Measurements from ENCODE around the gene GCSAML. TPM values are rescaled to one million over a fixed set of nuclear protein-coding genes. Genes with fewer than 3 reads are reported as not detected.

Gene GCSAML
- total RNA-seq, 1 donor from 2014 or later, result 0.14 TPM

- Histone ChIP-seq H3K36me3 (ENCODE audit: insufficient read depth, low read length) (no peaks in the 10 kb centered on the region), H3K27ac (ENCODE audit: low read depth, low read length) (no peak overlapping the region), H3K4me3 (ENCODE audit: insufficient read depth, low read depth, low read length) (no peak overlapping the region), H3K4me1 (ENCODE audit: insufficient read depth, low read length) (no peaks in the 10 kb centered on the region), H3K9me3 (ENCODE audit: insufficient read depth, low read depth, low read length) (peaks cover 20% of the 10 kb centered on the region), H4K20me1 (ENCODE audit: insufficient read depth, low read length) (no peaks in the 10 kb centered on the region), H3K9ac (ENCODE audit: low read length) (no peak overlapping the region), H3K4me2 (ENCODE audit: low read length) (no peak overlapping the region), H2AFZ (ENCODE audit: low read depth, low read length) (no peak overlapping the region), H3K79me2 (ENCODE audit: insufficient read depth, low read length) (no peaks in the 10 kb centered on the region), H3K27me3 (ENCODE audit: insufficient read depth, low read length) (no peaks in the 10 kb centered on the region)
- FAIRE-seq (no peak), DNase-seq (ENCODE audit: low read depth) (no peak)
- no peak overlapping the region for H3K27ac Mint-ChIP-seq (ENCODE audit: unreplicated experiment)
- no peaks in the 10 kb centered on the region for H3K4me1 Mint-ChIP-seq (ENCODE audit: low read depth, unreplicated experiment)
- peaks cover 1% of the 10 kb centered on the region for H3K9me3 Mint-ChIP-seq (ENCODE audit: unreplicated experiment)
- TF ChIP-seq EZH2 (IDR thresholded peaks at IDR 0.05; ENCODE audit: insufficient read depth, low read length), result no peak
- no peak for TF ChIP-seq CTCF (IDR thresholded peaks at IDR 0.05; ENCODE audit: insufficient read depth, low read depth, low read length)
- no peaks in the 10 kb centered on the region for H3K36me3 Mint-ChIP-seq (ENCODE audit: low read depth, unreplicated experiment)
- H3K27me3 Mint-ChIP-seq (ENCODE audit: low read depth, unreplicated experiment), result peaks cover 6% of the 10 kb centered on the region
- H3K4me3 Mint-ChIP-seq (ENCODE audit: unreplicated experiment), result no peak overlapping the region
These were observed 20.0 kb upstream of the GCSAML start for GRCh38 chr1:247528812-247529474.

DNA sequence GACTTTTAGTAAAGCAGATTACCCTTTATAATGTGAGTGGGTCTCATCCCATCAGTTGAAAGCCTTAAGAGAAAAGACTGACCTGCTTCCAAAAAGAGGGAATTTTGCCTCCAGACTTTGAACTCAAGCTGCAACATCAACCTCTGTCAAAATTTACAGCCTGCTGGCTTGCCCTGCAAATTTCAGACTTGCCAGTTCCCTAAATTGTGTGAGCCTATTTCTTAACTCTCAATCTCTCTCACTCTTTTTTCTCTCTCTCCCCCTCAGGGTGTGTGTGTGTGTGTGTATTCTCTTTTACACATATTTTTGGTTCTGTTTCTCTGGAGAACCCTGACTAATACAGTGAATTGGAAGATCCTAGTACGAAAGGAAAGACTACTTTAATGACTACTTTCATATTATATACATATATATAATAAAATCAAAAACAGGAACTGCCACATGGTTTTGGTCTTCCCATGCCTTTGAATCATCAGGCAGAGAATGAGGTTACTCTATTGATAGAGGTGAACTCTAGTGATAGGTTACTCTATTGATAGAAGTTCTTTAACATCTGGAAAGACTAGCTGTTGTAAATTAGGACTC is 19.1 kb upstream of the GCSAML start:
- Histone ChIP-seq H3K4me1 (ENCODE audit: insufficient read depth, low read length) (no peaks in the 10 kb centered on the region), H3K9ac (ENCODE audit: low read length) (no peak overlapping the region), H3K4me2 (ENCODE audit: low read length) (no peak overlapping the region), H2AFZ (ENCODE audit: low read depth, low read length) (no peak overlapping the region), H3K36me3 (ENCODE audit: insufficient read depth, low read length) (no peaks in the 10 kb centered on the region), H3K27me3 (ENCODE audit: insufficient read depth, low read length) (no peaks in the 10 kb centered on the region), H3K4me3 (ENCODE audit: insufficient read depth, low read depth, low read length) (no peak overlapping the region), H3K27ac (ENCODE audit: low read depth, low read length) (no peak overlapping the region), H3K79me2 (ENCODE audit: insufficient read depth, low read length) (no peaks in the 10 kb centered on the region), H3K9me3 (ENCODE audit: insufficient read depth, low read depth, low read length) (peaks cover 16% of the 10 kb centered on the region), H4K20me1 (ENCODE audit: insufficient read depth, low read length) (no peaks in the 10 kb centered on the region)
- TF ChIP-seq CTCF (IDR thresholded peaks at IDR 0.05; ENCODE audit: insufficient read depth, low read depth, low read length) (no peak), EZH2 (IDR thresholded peaks at IDR 0.05; ENCODE audit: insufficient read depth, low read length) (no peak)
- Mint-ChIP-seq H3K36me3 (ENCODE audit: low read depth, unreplicated experiment) (no peaks in the 10 kb centered on the region), H3K27ac (ENCODE audit: unreplicated experiment) (no peak overlapping the region), H3K9me3 (ENCODE audit: unreplicated experiment) (peaks cover 1% of the 10 kb centered on the region), H3K27me3 (ENCODE audit: low read depth, unreplicated experiment) (peaks cover 6% of the 10 kb centered on the region), H3K4me3 (ENCODE audit: unreplicated experiment) (no peak overlapping the region), H3K4me1 (ENCODE audit: low read depth, unreplicated experiment) (peaks cover 2% of the 10 kb centered on the region)
- no peak for DNase-seq (ENCODE audit: low read depth)
- no peak for FAIRE-seq

- H3K36me3 Mint-ChIP-seq (ENCODE audit: low read depth, unreplicated experiment), result no peaks in the 10 kb centered on the region
- TF ChIP-seq CTCF (IDR thresholded peaks at IDR 0.05; ENCODE audit: insufficient read depth, low read depth, low read length) (no peak), EZH2 (IDR thresholded peaks at IDR 0.05; ENCODE audit: insufficient read depth, low read length) (no peak)
- no peak overlapping the region for H3K27ac ChIP-seq (ENCODE audit: low read depth, low read length)
- no peaks in the 10 kb centered on the region for H4K20me1 ChIP-seq (ENCODE audit: insufficient read depth, low read length)
- H3K4me3 Mint-ChIP-seq (ENCODE audit: unreplicated experiment), result no peak overlapping the region
- H3K79me2 ChIP-seq (ENCODE audit: insufficient read depth, low read length), result no peaks in the 10 kb centered on the region
- no peak for DNase-seq (ENCODE audit: low read depth)
- H3K9ac ChIP-seq (ENCODE audit: low read length), result no peak overlapping the region
- peaks cover 1% of the 10 kb centered on the region for H3K9me3 Mint-ChIP-seq (ENCODE audit: unreplicated experiment)
- H2AFZ ChIP-seq (ENCODE audit: low read depth, low read length), result no peak overlapping the region
- H3K9me3 ChIP-seq (ENCODE audit: insufficient read depth, low read depth, low read length), result peaks cover 16% of the 10 kb centered on the region
- peaks cover 11% of the 10 kb centered on the region for H3K4me1 Mint-ChIP-seq (ENCODE audit: low read depth, unreplicated experiment)
- no peak overlapping the region for H3K4me3 ChIP-seq (ENCODE audit: insufficient read depth, low read depth, low read length)
- no peak overlapping the region for H3K27ac Mint-ChIP-seq (ENCODE audit: unreplicated experiment)
- H3K27me3 ChIP-seq (ENCODE audit: insufficient read depth, low read length), result no peaks in the 10 kb centered on the region
- no peaks in the 10 kb centered on the region for H3K4me1 ChIP-seq (ENCODE audit: insufficient read depth, low read length)
- peaks cover 4% of the 10 kb centered on the region for H3K27me3 Mint-ChIP-seq (ENCODE audit: low read depth, unreplicated experiment)
- FAIRE-seq, result no peak
- no peaks in the 10 kb centered on the region for H3K36me3 ChIP-seq (ENCODE audit: insufficient read depth, low read length)
- H3K4me2 ChIP-seq (ENCODE audit: low read length), result no peak overlapping the region
These were observed 18.1 kb upstream of the GCSAML start for GRCh38 chr1:247530785-247531184.
